ENCODE measurements around the gene KRR1.
"Not testable (repeated sequence)": the region's sequence is repeated elsewhere in the genome, so short reads cannot be mapped to it uniquely, and the experiment has no call there.

Gene KRR1

GRCh38 chr12:75476071-75476470 lies 35.3 kb downstream of the KRR1 start:
- no peak for DNase-seq (ENCODE audit: low read depth)

- DNase-seq (ENCODE audit: low read depth), result no peak
Observed at GRCh38 chr12:75474116-75474515, 37.3 kb downstream of the KRR1 start.

- no peak for DNase-seq (ENCODE audit: low read depth)
Observed at GRCh38 chr12:75471902-75472890, 39.2 kb downstream of the KRR1 start.

GRCh38 chr12:75460204-75460603 lies 51.2 kb downstream of the KRR1 start:
- DNase-seq (ENCODE audit: low read depth), result no peak

GRCh38 chr12:75459755-75460154 lies 51.7 kb downstream of the KRR1 start:
- no peak for DNase-seq (ENCODE audit: low read depth)

GRCh38 chr12:75457866-75458265 lies 53.5 kb downstream of the KRR1 start:
- DNase-seq (ENCODE audit: low read depth), result not testable (repeated sequence)

GRCh38 chr12:75457191-75457590 lies 54.2 kb downstream of the KRR1 start:
- no peak for DNase-seq (ENCODE audit: low read depth)

GRCh38 chr12:75455839-75456238 lies 55.6 kb downstream of the KRR1 start:
- DNase-seq (ENCODE audit: low read depth), result no peak

GRCh38 chr12:75452675-75453330 lies 58.6 kb downstream of the KRR1 start:
- no peak for DNase-seq (ENCODE audit: low read depth)

- no peak for DNase-seq (ENCODE audit: low read depth)
Observed at GRCh38 chr12:75447691-75448393, 63.6 kb downstream of the KRR1 start.

- no peak for DNase-seq (ENCODE audit: low read depth)
Observed at GRCh38 chr12:75446857-75447256, 64.6 kb downstream of the KRR1 start.

GRCh38 chr12:75445137-75445507 lies 66.3 kb downstream of the KRR1 start:
- DNase-seq (ENCODE audit: low read depth), result not testable (repeated sequence)

- DNase-seq (ENCODE audit: low read depth), result no peak
Observed at GRCh38 chr12:75444429-75445136, 66.8 kb downstream of the KRR1 start.

- DNase-seq (ENCODE audit: low read depth), result no peak
Observed at GRCh38 chr12:75443709-75444108, 67.7 kb downstream of the KRR1 start.

- DNase-seq (ENCODE audit: low read depth), result not testable (repeated sequence)
Observed at GRCh38 chr12:75442454-75442853, 69.0 kb downstream of the KRR1 start.

- not testable (repeated sequence) for DNase-seq (ENCODE audit: low read depth)
Observed at GRCh38 chr12:75441687-75442449, 69.5 kb downstream of the KRR1 start.
